Panc1 (cell line): ENCODE data around the gene TMEM235.

ENCODE experiments used
- POLR2AphosphoS5 ChIP-seq: IDR thresholded peaks from 2 replicates; pipeline ENCODE4 v1.6.1; 2012; ENCODE audit warnings: mild to moderate bottlenecking, low read depth, low read length, moderate library complexity
- SIN3A ChIP-seq: IDR thresholded peaks from 2 replicates; pipeline ENCODE4 v1.6.1; 2012; ENCODE audit warnings: low read depth, mild to moderate bottlenecking, low read length, moderate library complexity, borderline replicate concordance; ENCODE audit not compliant: insufficient read depth
- TF ChIP-seq, protein P1 (sequence below): fragments of 450-650 bp; IDR thresholded peaks from 2 replicates; pipeline ENCODE4 v1.5.1; 2017; ENCODE audit warnings: mild to moderate bottlenecking
- TF ChIP-seq, protein P2 (sequence below), 2 experiments: IDR thresholded peaks; 2 replicates each; pipeline ENCODE4 v1.6.1; 2011 to 2012; ENCODE audit warnings: low read depth in 2 of 2, control low read depth in 1 of 2, low read length in 1 of 2, mild to moderate bottlenecking in 1 of 2, moderate library complexity in 1 of 2; ENCODE audit not compliant: insufficient read depth in 1 of 2

DNA sequence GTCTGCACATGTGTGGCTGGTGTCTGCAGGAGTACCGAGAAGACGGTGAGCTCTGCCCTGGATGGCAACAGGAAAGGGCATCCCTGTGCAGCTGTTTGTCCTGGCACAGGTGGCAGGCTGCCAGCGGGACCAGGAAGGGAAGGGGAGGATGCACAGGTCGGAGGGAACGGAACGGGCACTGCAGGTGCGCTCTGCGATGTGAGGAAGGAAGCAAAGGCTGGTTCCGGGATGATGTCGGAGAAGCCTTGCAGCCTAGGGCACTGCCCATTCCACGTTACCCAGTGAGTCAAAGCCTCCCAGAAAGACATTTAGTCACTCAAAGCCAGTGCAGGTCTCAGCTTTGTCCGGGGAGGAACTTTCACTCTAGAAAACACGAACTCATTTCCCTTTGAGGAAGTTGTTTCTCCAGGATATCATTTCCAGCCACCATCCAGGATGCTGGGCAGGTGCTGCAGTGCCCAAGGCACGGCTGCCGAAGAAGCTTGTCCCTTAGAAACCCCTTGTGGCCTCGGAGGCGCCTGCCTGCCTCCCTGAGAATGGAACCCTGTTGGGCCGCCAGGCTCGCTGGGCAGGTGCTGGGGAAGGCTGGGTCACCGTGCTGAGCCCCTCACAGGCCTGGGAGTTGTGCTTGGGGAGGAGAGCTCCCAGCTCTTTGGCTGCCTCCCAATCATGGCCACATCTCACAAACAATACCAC is 4.5 kb upstream of the TMEM235 start:
- TF ChIP-seq, protein P1, sequence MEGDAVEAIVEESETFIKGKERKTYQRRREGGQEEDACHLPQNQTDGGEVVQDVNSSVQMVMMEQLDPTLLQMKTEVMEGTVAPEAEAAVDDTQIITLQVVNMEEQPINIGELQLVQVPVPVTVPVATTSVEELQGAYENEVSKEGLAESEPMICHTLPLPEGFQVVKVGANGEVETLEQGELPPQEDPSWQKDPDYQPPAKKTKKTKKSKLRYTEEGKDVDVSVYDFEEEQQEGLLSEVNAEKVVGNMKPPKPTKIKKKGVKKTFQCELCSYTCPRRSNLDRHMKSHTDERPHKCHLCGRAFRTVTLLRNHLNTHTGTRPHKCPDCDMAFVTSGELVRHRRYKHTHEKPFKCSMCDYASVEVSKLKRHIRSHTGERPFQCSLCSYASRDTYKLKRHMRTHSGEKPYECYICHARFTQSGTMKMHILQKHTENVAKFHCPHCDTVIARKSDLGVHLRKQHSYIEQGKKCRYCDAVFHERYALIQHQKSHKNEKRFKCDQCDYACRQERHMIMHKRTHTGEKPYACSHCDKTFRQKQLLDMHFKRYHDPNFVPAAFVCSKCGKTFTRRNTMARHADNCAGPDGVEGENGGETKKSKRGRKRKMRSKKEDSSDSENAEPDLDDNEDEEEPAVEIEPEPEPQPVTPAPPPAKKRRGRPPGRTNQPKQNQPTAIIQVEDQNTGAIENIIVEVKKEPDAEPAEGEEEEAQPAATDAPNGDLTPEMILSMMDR, result no peak
- TF ChIP-seq POLR2AphosphoS5, result no peak
- TF ChIP-seq, protein P2, sequence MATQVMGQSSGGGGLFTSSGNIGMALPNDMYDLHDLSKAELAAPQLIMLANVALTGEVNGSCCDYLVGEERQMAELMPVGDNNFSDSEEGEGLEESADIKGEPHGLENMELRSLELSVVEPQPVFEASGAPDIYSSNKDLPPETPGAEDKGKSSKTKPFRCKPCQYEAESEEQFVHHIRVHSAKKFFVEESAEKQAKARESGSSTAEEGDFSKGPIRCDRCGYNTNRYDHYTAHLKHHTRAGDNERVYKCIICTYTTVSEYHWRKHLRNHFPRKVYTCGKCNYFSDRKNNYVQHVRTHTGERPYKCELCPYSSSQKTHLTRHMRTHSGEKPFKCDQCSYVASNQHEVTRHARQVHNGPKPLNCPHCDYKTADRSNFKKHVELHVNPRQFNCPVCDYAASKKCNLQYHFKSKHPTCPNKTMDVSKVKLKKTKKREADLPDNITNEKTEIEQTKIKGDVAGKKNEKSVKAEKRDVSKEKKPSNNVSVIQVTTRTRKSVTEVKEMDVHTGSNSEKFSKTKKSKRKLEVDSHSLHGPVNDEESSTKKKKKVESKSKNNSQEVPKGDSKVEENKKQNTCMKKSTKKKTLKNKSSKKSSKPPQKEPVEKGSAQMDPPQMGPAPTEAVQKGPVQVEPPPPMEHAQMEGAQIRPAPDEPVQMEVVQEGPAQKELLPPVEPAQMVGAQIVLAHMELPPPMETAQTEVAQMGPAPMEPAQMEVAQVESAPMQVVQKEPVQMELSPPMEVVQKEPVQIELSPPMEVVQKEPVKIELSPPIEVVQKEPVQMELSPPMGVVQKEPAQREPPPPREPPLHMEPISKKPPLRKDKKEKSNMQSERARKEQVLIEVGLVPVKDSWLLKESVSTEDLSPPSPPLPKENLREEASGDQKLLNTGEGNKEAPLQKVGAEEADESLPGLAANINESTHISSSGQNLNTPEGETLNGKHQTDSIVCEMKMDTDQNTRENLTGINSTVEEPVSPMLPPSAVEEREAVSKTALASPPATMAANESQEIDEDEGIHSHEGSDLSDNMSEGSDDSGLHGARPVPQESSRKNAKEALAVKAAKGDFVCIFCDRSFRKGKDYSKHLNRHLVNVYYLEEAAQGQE (IDR thresholded peaks at IDR 0.05; ENCODE audit: insufficient read depth in 1 of 2, low read depth in 2 of 2, low read length in 1 of 2), result no peak
- TF ChIP-seq SIN3A, result no peak
